Measurements from ENCODE around the gene GOLGA3.

GOLGA3 gene

GRCh38 chr12:132719141-132719953 is 109.3 kb downstream of the GOLGA3 start:
- no peak for DNase-seq
